ENCODE measurements around the gene ATF5. TPM values are rescaled to one million over a fixed set of nuclear protein-coding genes. Genes with fewer than 3 reads are reported as not detected.

The ATF5 gene
- total and polyA plus RNA-seq, 10 of the 15 experiments (the other 5 are each of a cell fraction or from before 2014, with no cell fraction given): 9.1 to 133 (median 24.0) TPM

GRCh38 chr19:49924004-49924880 lies 4.8 kb upstream of the ATF5 start:
- no peak overlapping the region for H2AFZ ChIP-seq (ENCODE audit: control insufficient read depth, low read depth, low read length)
- no peaks in the 10 kb centered on the region for H3K27me3 ChIP-seq (replicated peaks in 1 of 2; ENCODE audit: control insufficient read depth in 2 of 2, insufficient read depth in 2 of 2, low read length in 1 of 2)
- H3K79me2 ChIP-seq (ENCODE audit: control insufficient read depth, insufficient read depth, low read length): peaks cover 96% of the 10 kb centered on the region
- peak overlapping the region; percentile 59 for H3K4me3 ChIP-seq
- peak overlapping the region; percentile 52 for H3K27ac ChIP-seq (ENCODE audit: control insufficient read depth, insufficient read depth)
- ChIA-PET SMC1A (ENCODE audit: uncharacterized antibody, unreplicated experiment) (interaction anchor here (1.2 kb wide), 1 partner anchor 13 kb away, joined by 3 read pairs; no protein-coding TSS in a partner anchor), RAD21 (ENCODE audit: unreplicated experiment) (interaction anchor here (0.9 to 1.2 kb wide), 4 partner anchors 11 to 31 kb away, joined by 3 to 5 read pairs (median 4); no protein-coding TSS in a partner anchor), POLR2A (interaction anchor here (0.5 to 1.6 kb wide), 8 partner anchors 11 to 613 kb away, joined by 3 to 5 read pairs (median 4); partner anchors contain the start of gene IL4I1), CTCF (interaction anchor here (0.8 kb wide), 1 partner anchor 13 kb away, joined by 3 read pairs; no protein-coding TSS in a partner anchor)
- peaks cover 14 to 33% of the 10 kb centered on the region in 2 experiments for H3K36me3 ChIP-seq (ENCODE audit: control insufficient read depth in 2 of 2, insufficient read depth in 2 of 2, low read length in 1 of 2)
- H4K20me1 ChIP-seq (ENCODE audit: control insufficient read depth, insufficient read depth): no peaks in the 10 kb centered on the region
- no peaks in the 10 kb centered on the region for H3K9me3 ChIP-seq (replicated peaks; ENCODE audit: control insufficient read depth, insufficient read depth, low read length)
- H3K4me1 ChIP-seq (ENCODE audit: control insufficient read depth, insufficient read depth, low read length): peaks cover 42% of the 10 kb centered on the region
- H3K4me2 ChIP-seq (ENCODE audit: control insufficient read depth, insufficient read depth): peak overlapping the region; percentile 76
- peak overlapping the region; percentile 25; the same call in 1 of the 2 replicates for H3K9ac ChIP-seq (ENCODE audit: control insufficient read depth, insufficient read depth, low read length)
- DNase-seq (ENCODE audit: low read depth, low spot score) (peak; percentile 56), ATAC-seq (peak; percentile 22), FAIRE-seq (no peak)
- BruUV-seq (replicated peaks): no TSS peak
- intact Hi-C loops (cut with micrococcal nuclease; ENCODE audit: unreplicated experiment): no loop called here
- in situ Hi-C loops (cut with MboI): no loop called here
- 52% methylated on average over 25 of the region's 25 CpGs for WGBS (ENCODE audit: insufficient coverage, insufficient replicate concordance, low lambda C conversion rate, missing lambda C conversion rate)
- TF ChIP-seq ETV6 (conservative IDR thresholded peaks at IDR 0.05 in 1 of 2, IDR thresholded peaks at IDR 0.05 in 1 of 2; ENCODE audit: borderline replicate concordance in 1 of 2, low read depth in 1 of 2) (no peak), ATF7 (IDR thresholded peaks at IDR 0.05; ENCODE audit: low read depth) (peak; percentile 40; the same call in 1 of the 2 replicates), TCF12 (IDR thresholded peaks at IDR 0.05; ENCODE audit: low read depth, low read length) (peak; percentile 75; the same call in 1 of the 2 replicates), EED (IDR thresholded peaks at IDR 0.05; ENCODE audit: low read depth) (peak; percentile 59; the same call in 1 of the 2 replicates), TBL1XR1 (IDR thresholded peaks at IDR 0.05; ENCODE audit: low read depth, low read length) (0 out of 2 replicates have a peak, but pooled peaks have one; percentile 33), BACH1 (IDR thresholded peaks at IDR 0.05; ENCODE audit: borderline replicate concordance) (0 out of 2 replicates have a peak, but pooled peaks have one; percentile 28), DPF2 (IDR thresholded peaks at IDR 0.05) (0 out of 2 replicates have a peak, but pooled peaks have one; percentile 26), POLR2A (IDR thresholded peaks at IDR 0.05; ENCODE audit: low read depth, low read length) (peak; percentile 74), NR2C1 (IDR thresholded peaks at IDR 0.05) (no peak)
- TF ChIP-seq, protein P1, sequence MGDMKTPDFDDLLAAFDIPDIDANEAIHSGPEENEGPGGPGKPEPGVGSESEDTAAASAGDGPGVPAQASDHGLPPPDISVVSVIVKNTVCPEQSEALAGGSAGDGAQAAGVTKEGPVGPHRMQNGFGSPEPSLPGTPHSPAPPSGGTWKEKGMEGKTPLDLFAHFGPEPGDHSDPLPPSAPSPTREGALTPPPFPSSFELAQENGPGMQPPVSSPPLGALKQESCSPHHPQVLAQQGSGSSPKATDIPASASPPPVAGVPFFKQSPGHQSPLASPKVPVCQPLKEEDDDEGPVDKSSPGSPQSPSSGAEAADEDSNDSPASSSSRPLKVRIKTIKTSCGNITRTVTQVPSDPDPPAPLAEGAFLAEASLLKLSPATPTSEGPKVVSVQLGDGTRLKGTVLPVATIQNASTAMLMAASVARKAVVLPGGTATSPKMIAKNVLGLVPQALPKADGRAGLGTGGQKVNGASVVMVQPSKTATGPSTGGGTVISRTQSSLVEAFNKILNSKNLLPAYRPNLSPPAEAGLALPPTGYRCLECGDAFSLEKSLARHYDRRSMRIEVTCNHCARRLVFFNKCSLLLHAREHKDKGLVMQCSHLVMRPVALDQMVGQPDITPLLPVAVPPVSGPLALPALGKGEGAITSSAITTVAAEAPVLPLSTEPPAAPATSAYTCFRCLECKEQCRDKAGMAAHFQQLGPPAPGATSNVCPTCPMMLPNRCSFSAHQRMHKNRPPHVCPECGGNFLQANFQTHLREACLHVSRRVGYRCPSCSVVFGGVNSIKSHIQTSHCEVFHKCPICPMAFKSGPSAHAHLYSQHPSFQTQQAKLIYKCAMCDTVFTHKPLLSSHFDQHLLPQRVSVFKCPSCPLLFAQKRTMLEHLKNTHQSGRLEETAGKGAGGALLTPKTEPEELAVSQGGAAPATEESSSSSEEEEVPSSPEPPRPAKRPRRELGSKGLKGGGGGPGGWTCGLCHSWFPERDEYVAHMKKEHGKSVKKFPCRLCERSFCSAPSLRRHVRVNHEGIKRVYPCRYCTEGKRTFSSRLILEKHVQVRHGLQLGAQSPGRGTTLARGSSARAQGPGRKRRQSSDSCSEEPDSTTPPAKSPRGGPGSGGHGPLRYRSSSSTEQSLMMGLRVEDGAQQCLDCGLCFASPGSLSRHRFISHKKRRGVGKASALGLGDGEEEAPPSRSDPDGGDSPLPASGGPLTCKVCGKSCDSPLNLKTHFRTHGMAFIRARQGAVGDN (IDR thresholded peaks at IDR 0.05): peak; percentile 48; the same call in 1 of the 2 replicates
- TF ChIP-seq, protein P2, sequence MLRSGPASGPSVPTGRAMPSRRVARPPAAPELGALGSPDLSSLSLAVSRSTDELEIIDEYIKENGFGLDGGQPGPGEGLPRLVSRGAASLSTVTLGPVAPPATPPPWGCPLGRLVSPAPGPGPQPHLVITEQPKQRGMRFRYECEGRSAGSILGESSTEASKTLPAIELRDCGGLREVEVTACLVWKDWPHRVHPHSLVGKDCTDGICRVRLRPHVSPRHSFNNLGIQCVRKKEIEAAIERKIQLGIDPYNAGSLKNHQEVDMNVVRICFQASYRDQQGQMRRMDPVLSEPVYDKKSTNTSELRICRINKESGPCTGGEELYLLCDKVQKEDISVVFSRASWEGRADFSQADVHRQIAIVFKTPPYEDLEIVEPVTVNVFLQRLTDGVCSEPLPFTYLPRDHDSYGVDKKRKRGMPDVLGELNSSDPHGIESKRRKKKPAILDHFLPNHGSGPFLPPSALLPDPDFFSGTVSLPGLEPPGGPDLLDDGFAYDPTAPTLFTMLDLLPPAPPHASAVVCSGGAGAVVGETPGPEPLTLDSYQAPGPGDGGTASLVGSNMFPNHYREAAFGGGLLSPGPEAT (IDR thresholded peaks at IDR 0.05; ENCODE audit: low read depth): 0 out of 2 replicates have a peak, but pooled peaks have one; percentile 17
- TF ChIP-seq, protein P3, sequence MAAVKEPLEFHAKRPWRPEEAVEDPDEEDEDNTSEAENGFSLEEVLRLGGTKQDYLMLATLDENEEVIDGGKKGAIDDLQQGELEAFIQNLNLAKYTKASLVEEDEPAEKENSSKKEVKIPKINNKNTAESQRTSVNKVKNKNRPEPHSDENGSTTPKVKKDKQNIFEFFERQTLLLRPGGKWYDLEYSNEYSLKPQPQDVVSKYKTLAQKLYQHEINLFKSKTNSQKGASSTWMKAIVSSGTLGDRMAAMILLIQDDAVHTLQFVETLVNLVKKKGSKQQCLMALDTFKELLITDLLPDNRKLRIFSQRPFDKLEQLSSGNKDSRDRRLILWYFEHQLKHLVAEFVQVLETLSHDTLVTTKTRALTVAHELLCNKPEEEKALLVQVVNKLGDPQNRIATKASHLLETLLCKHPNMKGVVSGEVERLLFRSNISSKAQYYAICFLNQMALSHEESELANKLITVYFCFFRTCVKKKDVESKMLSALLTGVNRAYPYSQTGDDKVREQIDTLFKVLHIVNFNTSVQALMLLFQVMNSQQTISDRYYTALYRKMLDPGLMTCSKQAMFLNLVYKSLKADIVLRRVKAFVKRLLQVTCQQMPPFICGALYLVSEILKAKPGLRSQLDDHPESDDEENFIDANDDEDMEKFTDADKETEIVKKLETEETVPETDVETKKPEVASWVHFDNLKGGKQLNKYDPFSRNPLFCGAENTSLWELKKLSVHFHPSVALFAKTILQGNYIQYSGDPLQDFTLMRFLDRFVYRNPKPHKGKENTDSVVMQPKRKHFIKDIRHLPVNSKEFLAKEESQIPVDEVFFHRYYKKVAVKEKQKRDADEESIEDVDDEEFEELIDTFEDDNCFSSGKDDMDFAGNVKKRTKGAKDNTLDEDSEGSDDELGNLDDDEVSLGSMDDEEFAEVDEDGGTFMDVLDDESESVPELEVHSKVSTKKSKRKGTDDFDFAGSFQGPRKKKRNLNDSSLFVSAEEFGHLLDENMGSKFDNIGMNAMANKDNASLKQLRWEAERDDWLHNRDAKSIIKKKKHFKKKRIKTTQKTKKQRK (IDR thresholded peaks at IDR 0.05; ENCODE audit: low read depth, low read length): no peak
